GM21526 (cell line): ENCODE results near the gene STX5.
"Not testable (repeated sequence)": the region's sequence is repeated elsewhere in the genome, so short reads cannot be mapped to it uniquely, and the experiment has no call there.

Source experiments
- ATAC-seq: cut with Tn5 transposase; IDR thresholded peaks from one replicate; pipeline ENCODE4 v1.9.1; 2021; ENCODE audit warnings: moderate library complexity; ENCODE audit not compliant: unreplicated experiment, low FRiP score

The STX5 gene, protein sequence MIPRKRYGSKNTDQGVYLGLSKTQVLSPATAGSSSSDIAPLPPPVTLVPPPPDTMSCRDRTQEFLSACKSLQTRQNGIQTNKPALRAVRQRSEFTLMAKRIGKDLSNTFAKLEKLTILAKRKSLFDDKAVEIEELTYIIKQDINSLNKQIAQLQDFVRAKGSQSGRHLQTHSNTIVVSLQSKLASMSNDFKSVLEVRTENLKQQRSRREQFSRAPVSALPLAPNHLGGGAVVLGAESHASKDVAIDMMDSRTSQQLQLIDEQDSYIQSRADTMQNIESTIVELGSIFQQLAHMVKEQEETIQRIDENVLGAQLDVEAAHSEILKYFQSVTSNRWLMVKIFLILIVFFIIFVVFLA

DNA sequence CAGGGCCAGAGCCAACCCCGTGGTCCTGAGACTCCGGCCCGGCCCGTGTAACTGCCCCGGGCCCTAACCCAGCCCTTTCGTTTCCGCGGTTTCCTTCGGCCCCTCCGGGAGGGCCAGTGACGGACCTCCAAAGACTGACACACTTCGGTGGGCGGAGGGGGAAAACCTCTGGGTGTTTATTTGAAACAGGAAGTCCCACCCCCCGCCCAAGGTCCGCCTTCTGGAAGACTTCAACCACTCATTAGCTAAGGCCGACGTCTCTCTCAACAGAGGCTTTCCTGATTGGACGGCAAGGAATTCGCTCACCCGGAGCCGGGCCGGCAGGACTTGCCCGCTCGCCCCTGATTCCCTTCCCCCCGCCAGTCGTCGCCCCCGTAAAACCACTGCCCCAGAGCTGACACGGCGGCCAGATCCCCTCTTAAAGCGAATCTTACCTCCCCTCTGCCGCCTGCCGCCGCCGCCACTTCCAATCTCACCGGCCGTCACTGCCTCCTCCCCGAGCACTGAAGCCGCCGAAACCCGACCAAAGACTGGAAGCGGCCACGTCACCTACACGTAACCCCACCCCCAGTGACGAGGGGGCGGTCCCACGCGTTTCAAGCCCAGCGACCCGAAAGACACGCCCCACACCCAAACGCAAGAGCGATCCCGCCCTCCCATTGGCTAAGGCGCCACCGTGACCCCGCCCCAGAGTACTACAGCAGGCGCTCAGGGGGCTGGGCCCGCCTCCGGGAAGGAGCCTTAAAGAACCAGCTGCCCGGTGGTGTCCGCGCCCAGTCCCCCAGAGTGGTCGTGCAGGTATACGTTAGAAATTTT, at the start of gene STX5:
TSS of gene STX5 (minus strand) at position 532 of the 816 bp plus-strand sequence. CDS start 808 bp downstream, outside the sequence.
- peak; percentile 66 for ATAC-seq

DNA sequence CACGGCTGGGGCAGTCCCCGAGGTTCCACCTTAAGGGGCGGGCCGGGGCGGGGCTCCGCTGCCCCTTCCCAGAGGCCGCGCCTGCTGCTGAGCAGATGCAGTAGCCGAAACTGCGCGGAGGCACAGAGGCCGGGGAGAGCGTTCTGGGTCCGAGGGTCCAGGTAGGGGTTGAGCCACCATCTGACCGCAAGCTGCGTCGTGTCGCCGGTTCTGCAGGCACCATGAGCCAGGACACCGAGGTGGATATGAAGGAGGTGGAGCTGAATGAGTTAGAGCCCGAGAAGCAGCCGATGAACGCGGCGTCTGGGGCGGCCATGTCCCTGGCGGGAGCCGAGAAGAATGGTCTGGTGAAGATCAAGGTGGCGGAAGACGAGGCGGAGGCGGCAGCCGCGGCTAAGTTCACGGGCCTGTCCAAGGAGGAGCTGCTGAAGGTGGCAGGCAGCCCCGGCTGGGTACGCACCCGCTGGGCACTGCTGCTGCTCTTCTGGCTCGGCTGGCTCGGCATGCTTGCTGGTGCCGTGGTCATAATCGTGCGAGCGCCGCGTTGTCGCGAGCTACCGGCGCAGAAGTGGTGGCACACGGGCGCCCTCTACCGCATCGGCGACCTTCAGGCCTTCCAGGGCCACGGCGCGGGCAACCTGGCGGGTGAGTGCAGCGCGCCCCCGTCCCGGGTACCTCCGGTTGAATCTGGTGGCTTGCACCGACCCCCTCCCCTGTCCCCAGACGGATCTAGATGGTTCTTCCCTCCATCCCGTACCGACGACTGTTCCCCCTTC, 49.1 kb upstream of the STX5 start, which contains the start of gene SLC3A2:
TSS of gene SLC3A2 (plus strand) at position 94 of the 776 bp plus-strand sequence. CDS start at position 222, 128 bp downstream.
- peak; percentile 63 for ATAC-seq

DNA sequence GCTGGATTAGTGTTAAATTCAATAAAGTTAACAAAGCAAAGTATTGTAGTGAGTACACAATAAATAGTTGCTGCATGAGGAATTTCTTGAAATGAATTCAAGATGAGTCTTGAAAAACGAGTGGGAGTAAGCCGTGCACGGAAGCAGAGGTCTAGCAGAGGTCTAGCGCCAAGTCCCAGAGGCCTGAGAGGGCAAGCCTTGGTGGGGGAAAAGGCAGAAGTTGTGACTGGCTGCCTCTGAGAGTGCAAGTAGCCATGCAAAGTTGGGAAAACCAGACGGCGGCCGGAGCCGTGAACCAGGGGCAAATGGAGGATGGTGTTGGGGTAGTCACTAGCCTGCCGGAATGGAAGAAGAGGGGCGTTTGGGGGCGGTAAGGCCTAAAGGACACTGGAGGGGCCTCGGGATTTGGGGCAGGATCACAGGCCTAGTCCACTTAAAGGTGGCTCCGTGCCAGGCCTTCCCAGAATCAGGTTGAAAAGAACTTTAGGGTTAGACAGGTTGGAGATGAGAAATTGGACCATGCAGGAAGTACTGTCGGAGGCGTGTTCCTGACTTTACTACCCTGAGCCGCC, 48.5 kb upstream of the STX5 start:
- peak; percentile 10 for ATAC-seq

DNA sequence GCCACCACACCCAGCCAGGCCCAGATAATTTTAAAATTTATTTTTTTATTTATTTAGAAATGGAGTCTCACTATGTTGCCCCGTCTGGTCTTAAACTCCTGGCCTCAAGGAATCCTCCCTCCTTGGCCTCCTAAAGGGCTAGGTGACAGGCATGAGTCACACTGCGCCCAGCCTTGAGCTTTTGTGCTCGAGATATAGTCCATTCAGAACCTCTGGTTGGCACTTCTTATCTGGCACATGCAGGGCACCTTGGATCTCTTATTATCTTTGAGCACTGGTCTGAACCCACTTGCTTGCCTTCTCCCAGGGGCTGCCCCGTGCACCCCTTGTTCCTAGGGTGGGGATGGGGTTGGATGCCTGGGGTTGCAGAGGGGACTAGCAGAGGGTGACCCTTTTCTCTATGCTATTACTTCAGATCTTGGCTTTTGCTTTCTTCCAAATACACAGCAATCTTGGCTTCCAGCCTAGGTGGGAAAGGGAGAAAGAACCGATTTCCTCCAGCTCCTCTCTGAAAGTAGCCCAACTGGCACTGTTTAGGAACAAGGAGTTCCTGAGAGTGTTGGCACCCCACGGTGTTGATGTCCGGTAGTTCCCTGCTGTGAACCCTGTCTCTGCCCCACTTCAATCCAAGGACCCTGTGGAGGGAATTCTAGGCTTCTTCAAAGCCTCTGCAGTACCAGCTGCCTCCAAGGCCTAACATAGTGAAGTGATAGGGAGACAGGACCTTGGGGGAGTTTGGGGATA, 47.6 kb upstream of the STX5 start:
- no peak for ATAC-seq

DNA sequence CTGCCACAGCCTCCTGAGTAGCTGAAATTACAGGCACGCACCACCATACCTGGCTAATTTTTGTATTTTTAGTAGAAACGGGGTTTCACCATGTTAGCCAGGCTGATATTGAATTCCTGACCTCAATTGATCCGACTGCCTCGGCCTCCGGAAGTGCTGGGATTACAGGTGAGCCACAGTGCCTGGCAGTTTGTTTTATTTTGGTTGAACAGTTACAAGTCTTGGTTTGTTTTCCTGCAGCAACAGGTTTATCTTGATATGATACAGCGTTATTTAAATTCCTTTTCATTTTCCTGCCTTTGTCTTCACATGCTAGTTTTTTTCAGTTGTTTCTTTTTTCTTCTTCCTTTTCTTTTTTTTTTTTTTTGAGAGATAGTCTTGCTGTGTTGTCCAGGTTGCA, 44.9 kb upstream of the STX5 start:
- no peak for ATAC-seq

DNA sequence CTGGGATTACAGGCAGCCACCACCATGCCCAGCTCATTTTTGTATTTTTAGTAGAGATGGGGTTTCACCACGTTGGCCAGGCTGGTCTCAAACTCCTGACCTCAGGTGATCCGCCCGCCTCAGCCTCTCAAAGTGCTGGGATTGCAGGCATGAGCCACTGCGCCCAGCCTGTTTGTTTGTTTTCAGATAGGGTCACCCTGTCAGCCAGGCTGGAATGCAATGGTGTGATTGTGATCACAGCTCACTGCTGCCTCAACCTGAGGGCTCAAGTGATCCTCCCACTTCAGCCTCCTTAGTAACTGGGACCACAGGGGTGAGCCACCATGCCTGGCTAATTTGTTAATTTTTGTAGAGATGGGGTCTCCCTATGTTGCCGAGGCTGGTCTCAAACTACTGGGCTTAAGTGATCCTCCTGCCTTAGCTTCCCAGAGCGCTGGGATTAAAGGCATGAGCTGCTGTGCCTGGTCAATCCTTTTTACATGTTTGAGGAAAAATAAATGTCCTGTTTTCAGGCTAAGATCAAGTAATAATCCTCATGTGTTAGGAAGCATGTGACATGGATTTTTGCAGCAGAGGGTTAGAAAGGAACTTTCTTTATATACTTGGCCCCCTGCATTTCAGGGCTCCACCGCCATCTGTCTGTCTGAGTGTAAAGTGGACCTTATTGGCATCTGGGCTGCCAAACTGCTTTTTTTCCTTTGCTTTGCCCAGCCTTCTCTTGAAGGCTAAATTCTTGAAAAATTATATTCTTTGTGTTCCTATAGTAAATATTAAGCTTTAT, 44.0 kb upstream of the STX5 start:
- ATAC-seq = no peak

DNA sequence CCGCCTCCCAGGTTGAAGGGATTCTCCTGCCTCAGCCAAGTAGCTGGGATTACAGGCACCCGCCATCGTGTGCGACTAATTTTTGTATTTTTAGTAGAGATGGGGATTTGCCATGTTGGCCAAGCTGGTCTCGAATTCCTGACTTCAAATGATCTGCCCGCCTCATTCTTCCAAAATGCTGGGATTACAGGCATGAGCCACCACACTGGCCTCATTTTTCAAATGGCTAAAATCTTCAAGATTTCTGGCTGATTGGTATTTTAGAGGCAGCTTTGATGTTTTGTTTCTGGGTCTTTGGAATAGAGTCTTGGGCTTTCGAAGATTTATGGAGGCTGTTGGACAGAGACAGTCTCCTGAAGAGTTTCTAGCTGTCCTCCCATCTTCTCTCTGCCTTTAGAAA, 43.0 kb upstream of the STX5 start:
- ATAC-seq = no peak

DNA sequence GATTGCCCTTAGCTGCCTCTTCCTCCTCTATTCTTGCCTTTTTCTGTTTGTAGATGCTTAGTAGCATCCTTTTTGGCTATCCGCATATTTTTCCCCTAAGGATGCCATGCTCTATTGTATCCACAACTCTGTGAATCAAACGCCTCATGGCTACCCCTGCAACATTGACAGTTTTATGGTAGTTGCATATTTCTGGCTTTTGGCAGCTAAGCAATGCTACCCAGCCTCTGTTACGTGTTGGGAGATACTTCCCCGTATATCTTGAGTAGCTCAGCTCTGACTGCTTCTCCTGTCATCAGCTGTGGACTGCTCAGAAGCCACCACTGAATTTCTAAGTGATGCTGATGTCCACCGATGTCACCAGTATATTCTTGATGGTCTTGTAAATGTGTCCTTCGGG, 33.8 kb upstream of the STX5 start:
- no peak for ATAC-seq

DNA sequence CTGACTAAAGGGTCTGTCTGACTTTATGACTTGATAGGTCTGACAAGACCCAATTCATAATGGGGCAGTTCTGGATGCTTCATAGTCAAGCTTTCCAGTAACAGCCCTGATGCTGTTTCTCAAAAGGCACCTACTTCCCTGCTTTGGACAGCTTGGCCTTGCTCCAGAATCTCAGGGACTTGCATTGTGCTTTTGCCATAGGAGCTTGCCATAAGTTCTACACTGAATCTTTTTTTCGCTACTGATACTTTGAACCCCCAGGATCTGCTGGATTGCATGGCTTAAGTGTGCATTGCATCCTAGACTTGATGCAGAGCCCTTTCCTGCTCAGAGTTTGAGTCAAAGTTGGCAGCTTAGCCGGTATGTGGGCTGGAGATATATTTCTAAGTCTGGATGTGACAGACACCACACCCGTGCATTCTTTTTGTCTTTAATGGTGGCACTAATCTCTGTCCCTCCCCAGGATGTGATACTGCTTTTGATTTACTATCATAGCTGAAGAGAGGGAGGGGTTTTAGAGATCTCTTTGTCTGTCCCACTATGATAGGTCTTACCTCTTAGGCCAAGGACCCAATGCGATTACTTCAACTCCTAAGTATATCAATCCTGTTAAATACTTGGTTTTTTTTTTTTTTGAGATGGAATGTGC, 32.0 kb upstream of the STX5 start:
- no peak for ATAC-seq

DNA sequence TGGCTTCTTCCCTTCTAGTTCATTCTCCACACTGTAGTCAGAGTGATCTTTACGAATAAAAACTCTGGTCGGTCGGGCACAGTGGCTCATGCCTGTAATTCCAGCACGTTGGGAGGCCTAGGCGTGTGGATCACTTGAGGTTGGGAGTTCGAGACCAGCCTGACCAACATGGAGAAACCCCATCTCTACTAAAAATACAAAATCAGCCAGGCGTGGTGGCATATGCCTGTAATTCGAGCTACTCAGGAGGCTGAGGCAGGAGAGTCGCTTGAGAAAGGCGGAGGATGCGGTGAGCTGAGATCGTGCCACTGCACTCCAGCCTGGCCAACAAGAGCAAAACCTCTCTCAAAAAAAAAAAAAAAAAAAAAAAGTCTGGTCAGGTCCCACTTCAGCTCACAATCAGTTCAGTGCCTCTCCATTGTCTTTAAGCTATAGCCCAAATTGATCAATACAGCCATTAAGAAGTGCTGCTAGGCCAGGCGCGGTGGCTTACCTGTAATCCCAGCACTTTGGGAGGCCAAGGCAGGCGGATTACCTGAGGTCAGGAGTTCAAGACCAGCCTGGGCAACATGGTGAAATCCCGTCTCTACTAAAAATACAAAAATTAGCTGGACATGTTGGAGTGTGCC, 29.8 kb upstream of the STX5 start:
- ATAC-seq = not testable (repeated sequence)

DNA sequence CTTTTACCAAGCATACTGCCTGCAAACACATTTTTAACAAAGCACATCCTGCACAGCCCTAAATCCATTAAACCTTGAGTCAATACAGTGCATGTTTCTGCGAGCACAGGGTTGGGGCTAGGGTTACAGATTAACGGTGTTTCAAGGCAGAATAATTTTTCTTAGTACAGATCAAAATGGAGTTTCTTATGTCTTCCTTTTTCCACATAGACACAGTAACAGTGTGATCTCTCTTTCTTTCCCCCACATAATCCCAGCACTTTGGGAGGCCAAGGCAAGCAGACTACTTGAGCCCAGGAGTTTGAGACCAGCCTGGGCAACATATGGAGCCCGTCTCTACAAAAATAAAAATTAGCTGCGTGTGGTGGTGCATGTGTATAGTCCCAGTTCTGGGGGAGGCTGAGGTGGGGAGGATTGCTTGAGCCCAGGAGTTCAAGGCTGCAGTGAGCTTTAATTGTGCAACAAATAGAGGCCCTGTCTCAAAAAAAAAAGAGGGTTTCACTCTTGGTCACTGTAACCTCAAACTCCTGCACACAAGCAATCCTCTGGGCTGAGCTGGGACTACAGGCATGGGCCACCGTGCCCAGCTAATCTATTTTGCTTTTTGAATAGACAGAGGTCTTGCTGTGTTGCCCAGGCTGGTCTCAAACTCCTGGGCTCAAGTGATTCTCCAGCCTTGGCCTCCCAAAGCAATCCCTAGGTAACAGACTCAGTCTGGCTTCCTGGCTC, 29.1 kb upstream of the STX5 start:
- ATAC-seq = no peak

DNA sequence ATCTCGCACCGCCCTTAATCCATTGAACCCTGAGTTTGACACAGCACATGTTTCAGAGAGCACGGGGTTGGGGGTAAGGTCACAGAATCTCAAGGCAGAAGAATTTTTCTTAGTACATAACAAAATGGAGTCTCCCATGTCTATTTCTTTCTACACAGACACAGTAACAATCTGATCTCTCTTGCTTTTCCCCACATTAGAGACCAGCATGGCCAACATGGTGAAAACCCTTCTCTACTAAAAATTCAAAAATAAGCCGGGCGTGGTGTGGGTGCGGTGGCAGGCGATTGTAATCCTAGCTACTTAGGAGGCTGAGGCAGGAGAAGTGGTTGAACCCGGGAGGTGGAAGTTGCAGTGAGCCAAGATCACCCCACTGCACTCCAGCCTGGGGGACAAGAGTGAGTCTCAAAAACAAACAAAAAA, 27.4 kb upstream of the STX5 start:
- ATAC-seq = not testable (repeated sequence)

DNA sequence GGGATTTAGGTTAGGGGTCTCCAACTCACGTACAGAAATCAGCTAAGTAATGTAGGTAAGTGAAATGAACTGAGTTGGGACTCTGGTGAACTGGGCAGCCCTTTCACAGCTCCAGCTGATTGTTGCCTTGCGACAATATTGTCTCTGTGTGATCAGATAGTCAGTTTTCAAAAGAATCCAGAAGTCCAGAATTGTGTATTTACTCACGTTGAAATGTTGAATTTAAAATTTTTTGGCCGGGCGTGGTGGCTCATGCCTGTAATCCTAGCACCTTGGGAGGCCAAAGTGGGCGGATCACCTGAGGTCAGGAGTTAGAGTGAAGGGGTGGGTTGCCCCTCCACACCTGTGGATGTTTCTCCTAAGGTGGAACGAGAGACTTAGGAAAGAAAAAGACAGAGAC, 26.4 kb upstream of the STX5 start:
- ATAC-seq = no peak

DNA sequence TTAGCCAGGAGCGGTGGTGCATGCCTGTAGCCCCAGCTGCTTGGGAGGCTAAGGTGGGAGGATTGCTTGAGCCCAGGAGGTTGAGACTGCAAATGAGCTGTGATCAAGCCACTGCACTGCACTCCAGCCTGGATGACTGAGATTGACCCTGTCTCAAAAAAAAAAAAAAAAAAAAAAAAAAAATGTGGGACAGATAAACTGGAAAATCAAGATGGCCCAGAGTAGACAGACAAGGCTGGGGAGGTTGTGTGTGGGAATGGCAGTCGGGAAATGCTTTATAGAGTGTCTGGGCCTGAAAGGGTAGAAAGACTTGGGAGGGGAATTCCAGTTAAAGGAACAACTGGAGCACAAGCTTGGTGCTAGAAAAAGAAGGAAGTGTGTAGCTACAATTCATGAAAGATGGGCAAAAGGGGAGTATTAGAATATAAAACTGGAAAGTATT, 25.7 kb upstream of the STX5 start:
- no peak for ATAC-seq

DNA sequence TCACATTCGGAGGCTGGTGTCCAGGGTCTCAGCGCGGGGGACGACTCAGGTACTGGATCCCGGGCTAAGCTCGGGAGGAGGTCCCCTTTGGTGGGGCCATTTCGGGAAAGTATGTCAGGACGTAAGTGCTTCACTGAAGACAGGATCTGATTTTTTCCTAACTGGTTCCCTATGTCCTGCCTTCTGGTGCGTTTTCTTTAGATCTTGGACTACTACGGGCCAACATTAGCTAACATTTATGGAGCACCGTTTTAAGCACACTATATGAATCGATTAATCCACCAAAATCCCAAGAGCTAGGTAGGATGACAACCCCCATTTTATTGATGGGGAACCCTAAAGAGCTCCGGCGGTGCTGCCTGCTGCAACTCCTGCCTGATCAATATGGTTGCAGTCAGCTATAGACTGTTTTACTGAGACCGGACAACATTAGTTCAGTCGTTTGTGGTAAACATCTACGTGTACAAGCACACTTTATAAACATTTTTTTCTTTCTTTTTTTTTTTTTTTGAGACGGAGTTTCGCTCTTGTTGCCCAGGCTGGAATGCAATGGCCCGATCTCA, 24.6 kb upstream of the STX5 start:
- ATAC-seq = no peak

DNA sequence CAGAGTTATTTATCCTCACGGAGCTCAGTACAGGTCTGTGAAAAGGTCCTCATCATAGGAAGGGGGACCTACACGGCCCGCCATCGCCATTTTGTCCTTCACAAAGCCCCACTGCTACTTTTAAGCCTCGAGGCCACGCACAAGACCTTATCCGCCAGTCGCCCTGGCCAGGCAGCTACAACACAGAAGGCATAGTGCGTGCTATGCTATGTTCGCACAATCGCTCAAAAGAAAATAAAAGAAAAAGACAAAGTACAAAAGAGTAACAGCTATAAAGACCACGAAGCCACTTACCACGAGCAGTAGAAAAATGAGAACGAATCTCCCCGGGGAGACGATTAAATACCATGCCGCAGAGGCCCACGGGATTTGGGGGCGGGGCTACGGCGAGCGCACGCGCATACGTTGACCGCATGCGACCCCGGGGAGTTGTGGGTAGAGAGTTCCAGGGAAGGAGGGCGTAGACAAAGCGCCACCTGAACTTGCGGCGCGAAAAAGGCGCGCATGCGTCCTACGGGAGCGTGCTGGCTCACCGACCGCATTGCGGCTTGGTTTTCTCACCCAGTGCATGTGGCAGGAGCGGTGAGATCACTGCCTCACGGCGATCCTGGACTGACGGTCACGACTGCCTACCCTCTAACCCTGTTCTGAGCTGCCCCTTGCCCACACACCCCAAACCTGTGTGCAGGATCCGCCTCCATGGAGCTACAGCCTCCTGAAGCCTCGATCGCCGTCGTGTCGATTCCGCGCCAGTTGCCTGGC, 23.9 kb upstream of the STX5 start:
- peak; percentile 73 for ATAC-seq
